CD4-positive, alpha-beta T cell treated with Interleukin-12 subunit alpha and Interleukin-12 subunit beta, for 1 hour (primary cell): Measurements from ENCODE around the gene RYR2.
"Not testable (repeated sequence)": the region's sequence is repeated elsewhere in the genome, so short reads cannot be mapped to it uniquely, and the experiment has no call there.

Source experiments
- DNase-seq: peaks from one replicate; pipeline ENCODE4 v3.0.0-alpha.2; 2020

Gene RYR2

DNA sequence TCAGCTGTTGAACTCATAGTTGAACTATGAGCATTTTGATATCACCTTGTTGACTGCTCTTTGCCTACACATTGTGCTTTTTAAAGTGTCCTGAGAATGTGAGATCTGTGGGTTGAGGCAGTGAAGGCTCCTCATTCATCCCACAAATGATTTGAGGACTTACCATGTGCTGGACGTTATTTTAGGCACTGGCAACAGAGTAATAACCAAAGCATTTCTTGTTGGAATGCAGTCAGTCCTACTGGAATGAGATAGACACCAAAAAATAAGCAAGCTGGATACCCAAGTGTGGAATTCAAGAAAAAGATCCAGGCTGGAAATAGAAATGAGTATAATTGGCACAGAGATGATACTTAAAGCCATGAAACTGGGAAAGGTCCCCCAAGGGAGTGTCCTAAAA is 775.3 kb downstream of the RYR2 start:
- no peak for DNase-seq

DNA sequence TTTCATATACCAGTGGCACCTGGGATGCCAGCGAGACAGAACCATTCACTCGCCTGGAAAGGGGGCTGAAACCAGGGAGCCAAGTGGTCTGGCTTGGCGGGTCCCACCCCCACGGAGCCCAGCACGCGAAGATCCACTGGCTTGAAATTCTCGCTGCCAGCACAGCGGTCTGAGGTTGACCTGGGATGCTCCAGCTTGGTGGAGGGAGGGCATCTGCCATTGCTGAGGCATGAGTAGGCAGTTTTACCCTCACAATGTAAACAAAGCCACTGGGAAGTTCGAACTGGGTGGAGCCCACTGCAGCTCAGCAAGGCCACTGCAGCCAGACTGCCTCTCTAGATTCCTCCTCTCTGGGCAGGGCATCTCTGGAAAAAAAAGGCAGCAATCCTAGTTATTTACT is 778.6 kb downstream of the RYR2 start:
- not testable (repeated sequence) for DNase-seq

DNA sequence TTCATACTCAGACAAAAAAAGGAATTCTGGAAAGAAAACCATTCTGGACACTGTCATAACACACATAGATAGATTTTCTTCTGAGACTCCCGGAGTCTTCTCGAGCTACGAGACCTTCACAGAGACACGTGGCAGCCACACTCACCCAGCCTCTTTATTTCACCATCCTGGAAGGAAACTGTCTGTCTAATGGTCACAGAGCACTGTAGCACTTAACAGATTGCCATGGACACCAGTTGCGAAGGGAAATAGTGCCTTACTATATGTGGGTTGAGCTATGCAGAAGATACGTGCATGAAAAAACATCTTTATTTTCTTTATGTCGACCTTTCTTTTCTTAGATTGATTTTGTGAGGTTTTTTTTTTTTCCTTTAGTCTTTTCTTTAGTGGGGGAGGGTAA is 790.9 kb downstream of the RYR2 start:
- DNase-seq: no peak

DNA sequence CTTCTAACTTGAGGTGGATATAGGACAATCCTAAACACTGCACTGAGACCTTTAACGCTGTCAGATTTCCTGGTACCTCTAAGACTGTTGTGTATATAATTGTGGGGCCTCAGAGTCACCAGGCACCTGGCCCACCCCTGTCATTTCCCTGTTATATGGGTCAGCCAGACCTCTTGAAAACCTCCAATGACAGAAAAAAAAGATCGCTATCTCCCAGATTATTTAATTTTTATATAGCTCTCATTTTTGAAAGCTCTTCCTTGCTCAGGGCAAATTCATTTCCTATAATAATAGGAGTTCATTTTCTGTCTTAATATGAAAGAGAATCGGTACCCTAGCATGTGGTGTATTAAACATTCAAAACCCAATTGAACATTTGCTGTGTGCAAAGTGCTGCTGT is 792.1 kb downstream of the RYR2 start:
- DNase-seq: no peak

DNA sequence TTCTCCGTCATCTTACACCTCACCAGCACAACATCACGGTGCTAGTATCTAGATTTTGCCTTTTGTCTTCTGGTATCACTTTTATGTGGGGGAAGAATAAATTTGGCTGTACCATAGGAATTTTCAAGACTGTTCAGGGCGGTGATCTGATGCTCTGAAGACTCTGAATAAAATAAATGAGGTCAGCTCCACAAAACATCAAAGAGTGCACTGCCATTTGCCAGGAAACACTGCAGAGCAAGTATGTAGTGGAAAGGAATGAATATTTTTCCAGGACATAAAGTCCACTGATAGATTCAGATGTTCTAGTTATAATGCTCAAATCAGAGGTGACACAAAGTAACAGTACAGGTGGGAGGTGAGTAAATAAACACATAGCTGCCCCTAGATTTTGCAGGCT is 792.5 kb downstream of the RYR2 start:
- no peak for DNase-seq

DNA sequence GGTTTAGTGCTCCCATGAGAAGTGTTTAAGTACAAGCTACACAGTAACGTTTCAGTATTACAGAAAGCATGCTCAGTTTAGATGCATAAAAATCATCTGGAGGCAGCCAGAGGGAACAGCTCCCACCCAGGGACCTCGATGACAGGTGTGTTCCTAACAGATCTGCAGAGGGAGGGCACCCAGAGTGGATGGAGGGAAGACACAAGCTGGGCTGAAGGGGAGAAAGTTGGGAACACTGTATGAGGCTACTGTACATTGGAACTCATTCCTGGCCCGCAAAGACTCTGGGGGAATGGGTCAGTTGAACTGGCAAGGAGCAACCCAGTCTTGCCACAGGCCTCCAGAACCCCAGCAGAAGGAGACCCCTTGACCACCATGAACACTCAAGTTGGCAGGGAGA is 796.3 kb downstream of the RYR2 start:
- DNase-seq: no peak

DNA sequence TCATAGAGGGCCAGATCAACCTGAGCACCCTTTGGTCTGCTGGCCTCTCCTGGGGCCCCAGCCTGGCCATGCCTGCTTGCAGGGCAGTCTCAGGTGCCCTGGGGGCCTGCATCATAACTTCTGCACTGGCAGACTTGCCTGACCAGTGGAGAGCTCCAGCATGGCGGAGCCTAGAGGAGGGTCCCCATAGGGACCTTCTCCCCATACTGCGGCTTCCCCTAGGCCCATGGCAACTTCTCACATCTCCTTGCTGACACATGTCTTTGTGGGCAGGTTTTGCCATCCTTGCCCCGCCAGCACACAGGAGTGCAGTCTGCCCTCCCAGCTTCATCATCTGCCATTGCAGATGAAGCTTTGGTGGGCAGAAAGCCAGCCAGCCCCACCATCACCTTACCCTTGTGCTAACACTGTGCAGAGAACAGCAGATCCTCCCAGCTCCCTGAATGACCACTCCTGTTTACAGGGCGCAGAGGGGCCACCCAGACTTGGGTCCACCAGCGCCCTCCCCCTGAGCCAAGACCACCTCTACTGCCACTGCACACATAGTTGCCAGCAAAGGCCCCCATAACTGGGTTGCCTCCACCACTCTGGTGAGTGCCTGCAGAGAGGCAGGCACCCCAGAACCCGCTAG is 797.0 kb downstream of the RYR2 start:
- no peak for DNase-seq

DNA sequence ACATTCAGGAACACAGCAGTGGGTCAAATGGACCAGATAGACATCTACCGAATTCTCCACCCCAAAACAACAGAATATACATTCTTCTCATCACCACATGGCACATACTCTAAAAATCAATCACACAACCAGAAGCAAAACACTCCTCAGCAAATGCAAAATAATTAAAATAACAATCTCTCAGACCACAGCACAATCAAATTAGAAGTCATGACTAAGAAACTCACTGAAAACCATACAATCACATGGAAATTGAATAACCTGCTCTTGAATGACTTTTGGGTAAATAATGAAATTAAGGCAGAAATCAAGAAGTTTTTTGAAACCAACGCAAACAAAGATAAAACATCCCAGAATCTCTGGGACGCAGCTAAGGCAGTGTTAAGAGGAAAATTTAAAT is 799.5 kb downstream of the RYR2 start:
- no peak for DNase-seq

DNA sequence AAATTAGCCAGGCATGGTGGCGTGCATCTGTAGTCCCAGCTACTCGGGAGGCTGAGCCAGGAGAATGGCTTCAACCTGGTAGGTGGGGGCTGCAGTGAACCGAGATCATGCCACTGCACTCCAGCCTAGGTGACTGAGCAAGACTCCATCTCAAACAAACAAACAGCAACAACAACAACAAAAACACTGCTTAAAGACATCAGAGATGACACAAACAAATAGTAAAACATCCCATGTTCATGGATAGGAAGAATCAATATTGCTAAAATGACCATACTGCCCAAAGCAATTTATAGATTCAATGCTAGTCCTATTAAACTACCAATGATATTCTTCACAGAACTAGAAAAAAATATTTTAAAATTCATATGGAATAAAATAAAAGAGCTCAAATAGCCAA is 801.5 kb downstream of the RYR2 start:
- DNase-seq: not testable (repeated sequence)

DNA sequence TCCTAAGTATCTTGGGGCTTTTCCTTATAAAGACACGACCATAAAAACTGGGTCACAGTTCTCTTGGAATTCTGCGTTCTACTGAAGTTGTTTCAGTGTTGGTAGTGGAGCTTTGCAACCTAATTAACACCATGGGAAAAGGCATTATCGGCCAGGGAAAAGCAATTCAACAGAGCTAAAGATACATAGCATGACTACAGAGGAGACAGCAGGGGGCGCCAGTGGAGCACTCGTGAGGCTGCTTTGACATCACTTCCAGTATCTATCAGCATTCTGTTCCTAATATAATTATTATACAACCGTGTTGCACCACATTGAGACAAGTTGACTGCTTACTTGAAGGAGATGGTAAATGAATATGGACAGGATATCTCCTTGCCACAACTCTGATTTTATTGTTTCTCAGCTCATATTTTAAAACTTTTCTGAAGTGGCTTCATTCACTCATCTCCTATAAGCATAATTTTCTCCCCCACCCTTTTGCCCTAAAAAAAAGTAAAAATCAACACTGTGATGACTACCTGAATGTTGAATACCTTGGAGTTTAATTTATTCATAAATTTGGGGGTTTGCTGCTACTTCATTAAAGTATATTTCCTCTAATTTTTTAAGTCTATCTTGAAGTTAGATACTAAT is 809.3 kb downstream of the RYR2 start:
- peak; percentile 9 for DNase-seq

DNA sequence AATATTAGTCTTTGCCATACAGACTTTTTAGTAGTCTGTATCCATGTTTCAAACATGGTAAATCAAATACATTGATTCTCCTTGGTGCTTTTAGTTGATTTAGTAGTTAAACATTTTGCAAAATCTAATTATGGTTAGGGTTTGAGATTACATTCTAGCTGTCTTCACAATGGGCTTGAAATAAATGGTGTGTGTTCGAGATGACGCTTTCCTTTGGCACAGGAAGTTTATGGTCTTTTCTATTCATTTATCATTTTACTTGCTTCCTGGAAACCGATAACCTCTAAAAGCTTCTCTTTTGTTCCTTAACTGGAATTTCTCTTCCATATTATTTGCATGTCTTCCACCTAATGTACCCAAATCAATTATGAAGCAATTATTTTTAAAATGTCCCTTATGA is 810.4 kb downstream of the RYR2 start:
- DNase-seq: no peak

DNA sequence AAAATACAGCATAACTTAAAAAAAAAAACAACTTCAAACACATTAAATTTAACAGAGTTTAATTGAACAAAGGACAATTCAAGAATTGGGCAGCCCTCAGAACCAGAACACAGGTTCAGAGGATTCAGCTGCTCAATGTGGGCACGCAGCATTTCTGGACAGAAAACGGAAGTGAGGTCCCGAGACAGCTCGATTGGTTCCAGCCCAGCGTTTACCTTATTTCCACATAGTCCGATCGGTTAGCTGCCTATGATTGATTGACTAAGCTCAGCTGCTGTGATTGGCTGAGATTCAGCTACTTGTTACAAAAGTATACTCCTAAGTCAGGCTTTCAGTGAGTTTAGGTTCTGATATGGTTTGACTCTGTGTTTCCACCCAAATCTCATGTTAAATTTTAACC is 815.5 kb downstream of the RYR2 start:
- DNase-seq: no peak

DNA sequence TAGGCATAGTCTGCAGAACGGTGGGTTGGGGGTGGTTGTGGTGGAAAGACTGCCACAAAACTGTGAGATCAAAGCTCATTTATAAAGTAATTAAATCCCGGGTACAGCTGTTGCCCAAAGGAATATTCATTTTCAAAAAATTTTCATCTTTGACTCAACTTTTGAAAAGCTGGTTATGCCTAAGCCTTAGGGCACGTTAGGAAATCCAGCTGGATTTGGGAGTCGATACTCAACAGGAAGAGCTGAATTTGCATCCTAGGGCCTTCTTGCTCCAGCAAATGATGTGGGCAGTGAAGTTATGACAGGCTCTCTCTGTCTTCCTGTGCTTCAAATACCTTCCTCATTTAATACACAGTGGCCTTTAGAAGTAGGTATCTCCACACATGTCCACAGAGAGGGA is 817.0 kb downstream of the RYR2 start:
- no peak for DNase-seq

DNA sequence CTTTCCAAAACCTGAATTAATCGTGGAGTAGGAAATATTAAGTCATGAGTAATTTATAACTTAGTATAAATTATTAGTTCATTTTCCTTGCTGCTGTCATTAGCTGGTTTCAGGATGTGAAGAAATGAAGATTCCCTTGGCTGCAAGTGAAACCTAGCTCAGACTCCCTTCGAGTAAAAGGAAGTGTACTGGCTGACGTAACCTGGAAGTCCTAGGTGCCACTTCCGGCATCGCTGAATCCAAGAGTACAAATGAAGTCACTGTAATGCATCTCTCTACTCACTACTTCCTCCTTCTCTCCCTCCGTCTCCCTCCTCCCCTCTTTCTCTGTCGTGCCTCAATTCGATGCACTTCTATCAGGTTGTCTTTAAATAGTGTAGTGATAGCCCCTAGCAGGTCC is 820.0 kb downstream of the RYR2 start:
- DNase-seq: no peak

DNA sequence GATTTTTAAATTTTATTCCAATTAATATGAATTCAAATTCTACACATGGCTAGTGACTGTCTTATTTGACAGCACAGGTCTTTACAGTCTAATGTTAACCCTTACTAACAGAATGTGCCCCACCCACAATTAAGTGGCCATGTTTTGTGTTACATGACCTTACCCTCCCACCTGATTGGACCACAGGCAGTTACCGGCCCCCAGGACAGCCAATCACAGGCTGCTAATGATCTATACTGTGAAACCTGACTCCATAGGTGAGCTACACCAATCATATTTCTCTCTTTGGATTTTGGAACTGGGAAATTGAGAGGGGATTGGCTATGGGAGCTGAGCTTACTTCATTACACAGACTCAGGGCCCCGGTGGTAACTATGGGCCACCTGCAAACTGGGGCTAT is 821.2 kb downstream of the RYR2 start:
- no peak for DNase-seq

DNA sequence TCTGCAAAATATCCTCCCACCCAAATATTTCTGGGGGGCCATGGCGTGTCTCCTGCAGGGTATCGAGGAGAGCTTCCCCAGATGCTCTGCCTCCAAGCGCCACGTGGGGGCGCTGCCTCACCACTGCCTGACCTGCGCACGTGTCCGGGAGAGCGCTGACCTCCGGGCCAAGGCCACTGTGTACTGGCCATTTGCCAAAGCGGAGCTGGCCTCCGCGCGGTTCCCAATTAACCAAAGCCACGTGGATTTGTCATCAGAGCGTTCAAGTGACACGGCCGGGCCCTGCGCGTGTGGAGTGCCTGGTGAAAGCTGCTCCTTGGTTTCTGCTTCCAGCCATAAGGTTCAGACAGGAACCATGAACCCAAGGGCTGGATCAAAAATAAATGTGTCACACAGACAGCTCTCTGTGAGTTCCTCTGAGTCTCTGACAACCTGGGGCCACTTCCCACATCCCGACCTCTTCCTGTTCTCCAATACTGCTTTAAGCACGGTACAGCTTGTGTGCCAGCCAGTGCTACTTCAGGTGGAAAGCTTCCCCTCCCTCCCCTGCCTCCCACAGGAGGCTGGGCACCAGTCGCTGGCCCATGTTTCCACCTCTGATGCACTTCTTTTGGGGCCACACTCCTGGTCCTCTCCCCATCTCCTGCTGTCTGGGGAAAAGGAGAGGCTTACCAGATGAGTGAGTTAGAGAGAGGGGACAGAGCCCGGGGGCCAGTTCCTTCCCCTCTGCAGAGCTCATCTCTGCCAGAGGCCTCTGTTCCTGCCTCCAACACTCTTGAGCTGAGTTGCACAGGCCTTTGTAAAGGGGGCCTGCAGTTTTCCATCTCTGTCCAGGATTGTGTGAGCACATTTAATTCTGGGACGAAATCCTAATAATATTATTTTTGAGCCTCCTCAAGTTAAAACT is 822.6 kb downstream of the RYR2 start:
- peak; percentile 2 for DNase-seq

DNA sequence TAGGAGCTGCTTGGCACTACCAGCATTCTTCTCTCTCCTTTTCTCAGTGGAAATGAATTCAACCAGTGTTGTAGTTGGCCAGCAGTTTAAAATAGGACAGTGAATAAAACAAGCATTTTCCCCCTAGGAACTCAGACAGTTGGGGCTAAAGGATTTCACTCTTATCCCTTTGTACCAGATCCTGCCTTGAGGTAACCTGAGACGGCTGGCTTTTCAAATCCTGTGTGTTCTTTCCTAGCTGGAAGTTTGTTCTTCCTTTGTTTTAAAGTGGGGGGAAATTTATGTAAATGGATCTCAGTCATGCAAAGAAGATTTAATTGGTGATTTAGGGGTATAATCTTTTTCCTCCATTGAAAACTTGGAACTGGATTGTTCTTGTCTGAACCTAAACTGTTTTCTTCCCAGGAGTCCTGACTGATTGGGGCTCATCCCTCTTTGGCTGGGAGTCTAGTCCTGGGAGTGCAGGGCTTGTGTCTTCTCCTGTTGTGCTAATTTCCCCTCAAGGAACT is 825.5 kb downstream of the RYR2 start:
- DNase-seq: no peak

DNA sequence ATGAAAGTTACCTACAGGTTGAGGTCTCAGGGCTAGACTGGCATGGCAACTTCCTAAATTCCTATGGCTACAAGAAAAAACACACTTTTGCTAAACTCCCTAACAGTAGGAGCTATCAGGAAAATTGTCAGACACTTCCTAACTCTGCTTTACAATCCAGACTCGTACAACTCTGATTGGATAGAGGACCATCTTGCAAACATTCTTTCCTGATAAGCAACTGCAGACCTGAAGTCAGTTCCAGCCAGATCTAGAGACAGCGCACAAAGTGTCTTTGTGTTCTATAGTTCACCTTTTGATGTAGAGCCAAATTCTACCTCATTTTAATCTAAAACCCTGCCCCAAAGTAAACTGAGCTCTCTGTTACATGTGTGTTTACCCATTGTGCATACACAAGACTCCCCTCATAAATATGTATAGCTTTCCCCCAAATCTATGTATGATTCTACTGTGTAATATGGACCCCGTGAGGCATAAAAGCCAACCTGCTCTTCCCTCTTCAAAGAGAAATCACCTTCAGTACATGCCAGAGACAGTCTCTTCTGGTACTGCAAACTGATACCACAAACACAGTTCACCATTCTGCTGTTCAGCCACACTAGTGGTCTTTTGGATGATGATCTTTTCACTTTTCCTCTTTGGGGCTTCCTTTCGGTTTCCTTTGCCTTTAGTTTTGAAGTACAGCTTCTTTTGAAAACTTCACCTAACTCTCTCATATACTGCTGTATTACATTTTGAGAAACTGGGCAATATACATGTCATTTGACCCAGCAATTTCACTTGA is 827.0 kb downstream of the RYR2 start:
- no peak for DNase-seq

DNA sequence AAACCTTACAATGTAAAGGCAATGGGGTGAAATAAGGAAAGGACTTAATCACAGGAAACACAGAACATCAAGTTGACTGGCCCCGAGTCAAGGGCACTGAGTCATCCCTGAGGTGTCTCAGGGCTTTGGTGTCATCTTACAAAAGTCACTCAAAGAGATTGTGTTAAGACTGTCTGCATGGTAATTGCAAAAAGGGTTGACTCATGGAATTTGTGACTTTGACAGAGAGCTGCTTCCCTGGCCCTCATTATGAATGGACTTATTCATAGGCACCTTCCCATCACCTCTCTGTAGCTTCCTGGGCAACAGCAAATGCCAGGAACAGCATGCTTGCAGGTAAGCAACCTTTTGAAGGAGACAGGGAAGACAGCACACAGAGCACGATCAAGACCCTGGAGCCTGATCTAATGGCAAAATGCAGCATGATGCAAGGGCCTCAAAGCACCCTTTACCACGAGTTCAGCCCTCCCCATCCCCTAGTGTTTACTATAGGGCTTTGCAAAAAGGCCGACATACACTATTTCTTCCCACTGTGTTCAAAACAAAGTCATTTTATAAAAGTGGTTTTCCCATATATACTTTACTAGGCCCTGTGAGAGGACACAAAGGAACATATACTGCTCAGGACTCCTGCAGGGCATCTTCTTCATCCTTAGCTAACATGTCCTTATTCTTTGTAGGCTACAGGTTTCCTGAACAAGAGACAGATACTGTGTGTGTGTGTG is 831.7 kb downstream of the RYR2 start:
- no peak for DNase-seq

DNA sequence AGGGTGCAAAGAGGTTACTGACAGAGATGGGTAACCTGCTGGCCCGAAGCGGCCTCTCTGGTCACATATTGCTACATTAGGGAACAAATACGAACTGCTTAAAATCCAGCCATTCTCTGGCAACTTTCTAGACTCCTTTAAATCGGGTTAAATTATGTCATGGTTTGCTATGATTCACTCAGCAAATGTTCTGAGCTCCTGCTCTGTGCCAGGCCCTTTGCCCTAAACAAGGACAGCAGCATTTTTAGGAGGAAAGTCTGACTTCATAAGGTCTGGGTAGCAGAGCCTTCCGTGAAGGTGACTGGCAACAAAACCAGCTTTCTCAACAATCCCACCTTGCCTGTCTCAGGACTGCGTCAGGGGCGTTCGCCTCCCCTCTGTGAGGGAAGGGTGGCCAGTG is 833.3 kb downstream of the RYR2 start:
- DNase-seq: no peak

DNA sequence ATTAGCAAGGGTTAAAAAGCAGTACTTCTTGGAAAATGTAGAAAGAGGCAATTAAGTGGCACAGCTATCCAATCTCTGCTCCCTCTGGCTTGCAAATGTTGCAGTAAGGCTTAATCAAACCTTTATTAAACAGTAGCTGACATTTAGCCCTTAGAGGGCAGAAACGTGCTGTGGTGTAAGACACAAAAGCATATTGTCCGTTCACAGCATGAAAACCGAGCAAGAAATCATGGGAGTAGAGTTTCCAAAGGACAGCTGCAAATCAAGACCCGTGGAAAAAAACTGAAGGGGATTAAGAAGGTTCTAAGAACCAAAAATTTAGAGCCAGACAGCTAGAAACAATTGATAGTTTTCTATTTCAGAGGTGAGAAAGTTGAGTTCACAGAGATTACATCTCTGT is 835.6 kb downstream of the RYR2 start:
- DNase-seq: no peak

DNA sequence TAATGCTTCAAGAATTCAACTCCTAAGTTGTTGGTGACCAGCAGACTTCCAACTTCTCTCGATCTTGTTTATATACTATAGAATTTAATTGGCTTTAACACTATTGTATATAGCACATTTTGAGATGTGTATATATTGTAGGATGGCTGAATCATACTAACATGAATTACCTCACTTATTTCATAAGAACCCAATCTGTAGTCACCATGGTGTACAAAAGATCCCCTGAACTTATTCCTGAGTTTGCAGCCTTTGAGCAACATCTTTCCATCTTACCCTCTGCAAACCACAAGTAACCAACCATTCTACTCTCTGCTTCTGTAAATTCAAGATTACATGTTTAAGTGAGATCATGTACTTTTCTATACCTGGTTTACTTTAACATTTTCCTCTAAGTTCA is 836.4 kb downstream of the RYR2 start:
- DNase-seq: no peak
